Thymus (tissue), 11 donors: ENCODE results near the gene ZNF268. TPM values are rescaled to one million over a fixed set of nuclear protein-coding genes. Genes with fewer than 3 reads are reported as not detected.
"Not testable (repeated sequence)": the region's sequence is repeated elsewhere in the genome, so short reads cannot be mapped to it uniquely, and the experiment has no call there.

Experiments used
- DNase-seq, 9 donors: peaks; one replicate each; pipeline ENCODE4 v3.0.0-alpha.2; 2013; ENCODE audit warnings: low spot score in 9 of 9, low read depth in 6 of 9, missing footprints in 1 of 9
- H3K27ac ChIP-seq, 2 donors: one replicate each; pipeline ENCODE4 v1.5.1; 2013; ENCODE audit warnings: control low read depth in 1 of 2, low read depth in 1 of 2, low read length in 1 of 2, mild to moderate bottlenecking in 1 of 2, moderate library complexity in 1 of 2
- H3K27me3 ChIP-seq, 2 donors: one replicate each; pipeline ENCODE4 v1.5.1; 2013; ENCODE audit warnings: low read length in 1 of 2; ENCODE audit not compliant: control insufficient read depth in 2 of 2, insufficient read depth in 1 of 2
- H3K36me3 ChIP-seq, 2 donors: one replicate each; pipeline ENCODE4 v1.5.1; 2013; ENCODE audit warnings: low read length in 1 of 2, mild to moderate bottlenecking in 1 of 2, moderate library complexity in 1 of 2; ENCODE audit not compliant: control insufficient read depth in 2 of 2, insufficient read depth in 2 of 2
- H3K4me1 ChIP-seq, 2 donors: one replicate each; pipeline ENCODE4 v1.5.1; 2013; ENCODE audit warnings: low read length in 2 of 2; ENCODE audit not compliant: control insufficient read depth in 2 of 2, insufficient read depth in 2 of 2
- H3K4me3 ChIP-seq, 2 donors: one replicate each; pipeline ENCODE4 v1.5.1; 2013; ENCODE audit warnings: low read length in 2 of 2, control low read depth in 1 of 2, mild to moderate bottlenecking in 1 of 2
- H3K9me3 ChIP-seq, 2 donors: one replicate each; pipeline ENCODE4 v1.5.1; 2013; ENCODE audit warnings: low read length in 1 of 2, mild to moderate bottlenecking in 1 of 2; ENCODE audit not compliant: control insufficient read depth in 2 of 2, insufficient read depth in 1 of 2
- WGBS: extraction: QIAGEN DNeasy Blood & Tissue Kit; methylation state at CpG from one replicate; pipeline ENCODE4 v1.1.7; 2013; 5-methylcytosine and 5-hydroxymethylcytosine counted together
- polyA plus RNA-seq: library from polyadenylated mRNA; stranded (reverse); fragments of 200-250 nt; gene quantifications from one replicate; pipeline ENCODE4 v1.2.3, GENCODE V29; 2013
- total RNA-seq: library from RNA; stranded (reverse); fragments of 120-200 nt; gene quantifications from one replicate; pipeline ENCODE4 v1.2.4, GENCODE V29; 2013
- donor health status: healthy.

Gene ZNF268
- total and polyA plus RNA-seq, 2 donors = 6.5 to 17.5 TPM

DNA sequence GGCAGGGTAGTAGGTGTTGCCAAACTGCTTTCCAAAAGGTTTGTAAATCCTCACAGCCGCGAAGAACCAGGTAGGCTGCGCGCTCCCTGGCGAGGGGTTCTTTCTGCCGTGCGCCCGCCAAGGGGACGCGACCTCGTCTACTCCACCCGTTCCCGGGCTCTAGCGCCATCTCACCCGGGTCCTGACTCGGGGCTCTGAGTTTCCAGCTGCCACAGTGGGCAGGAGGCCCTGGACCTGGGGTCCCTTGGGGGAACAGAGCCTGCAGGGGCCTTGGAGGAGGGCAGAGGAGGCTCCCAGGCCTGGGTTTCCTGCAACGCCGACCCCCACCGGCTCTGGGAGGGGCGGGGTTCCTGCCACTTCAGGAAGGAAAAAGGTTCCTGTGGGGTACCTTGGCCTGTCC, 53.7 kb downstream of the ZNF268 start:
- DNase-seq = no peak
- no peaks in the 10 kb centered on the region for H3K27me3 ChIP-seq
- 62% methylated on average over 20 of the region's 20 CpGs for WGBS
- H3K36me3 ChIP-seq = no peaks in the 10 kb centered on the region
- no peak overlapping the region for H3K4me3 ChIP-seq
- no peak overlapping the region for H3K27ac ChIP-seq
- H3K4me1 ChIP-seq = no peaks in the 10 kb centered on the region
- H3K9me3 ChIP-seq = peaks cover 15 to 84% of the 10 kb centered on the region in 2 donors

DNA sequence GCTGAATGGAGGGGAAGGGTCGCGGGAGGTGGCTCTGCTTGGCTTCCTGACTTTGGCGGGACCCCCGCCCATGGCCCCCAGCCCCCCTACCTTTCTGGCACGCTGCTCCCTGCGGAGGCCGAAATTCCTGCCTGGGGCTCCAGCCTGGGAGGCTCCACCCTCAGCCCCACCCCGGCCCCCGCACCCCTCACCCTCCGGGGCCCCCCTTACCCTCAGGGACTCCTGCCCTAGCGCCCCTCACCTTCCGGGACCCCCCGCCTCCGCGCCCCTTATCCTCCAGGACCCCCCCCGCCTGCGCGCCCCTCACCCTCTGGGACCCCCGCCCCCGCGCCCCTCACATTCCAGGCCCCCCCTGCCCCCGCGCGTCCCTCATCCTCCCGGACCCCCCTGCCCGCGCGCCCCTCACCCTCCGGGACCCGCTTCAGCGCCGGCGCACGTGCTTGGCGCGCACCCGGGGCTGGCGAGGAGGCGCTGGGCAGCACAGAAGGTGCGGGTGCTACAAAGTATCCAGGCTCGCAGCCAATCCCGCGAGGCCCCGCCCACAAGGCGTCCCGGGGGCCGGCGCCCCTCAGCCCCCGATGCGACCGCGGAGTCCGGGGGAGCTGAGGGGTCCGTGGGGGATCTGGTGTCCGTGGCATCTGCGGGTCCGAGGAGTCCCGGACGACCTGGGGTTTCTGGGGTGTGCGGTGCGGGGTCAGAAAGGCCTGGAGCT, 54.3 kb downstream of the ZNF268 start, which contains the start of gene ANHX:
Gene ANHX, minus strand, starts transcription at position 477 of the 712 bp plus-strand sequence. CDS start 1,521 bp downstream, outside the sequence.
- Histone ChIP-seq H3K4me3 (no peak within 1 kb of the TSS), H3K4me1 (no peaks in the 10 kb centered on the region), H3K36me3 (no peaks in the 10 kb centered on the region), H3K9me3 (peaks cover 13 to 82% of the 10 kb centered on the region in 2 donors), H3K27me3 (no peaks in the 10 kb centered on the region), H3K27ac (no peak within 1 kb of the TSS)
- 54% methylated on average over 61 of the region's 61 CpGs for WGBS
- DNase-seq = no peak

DNA sequence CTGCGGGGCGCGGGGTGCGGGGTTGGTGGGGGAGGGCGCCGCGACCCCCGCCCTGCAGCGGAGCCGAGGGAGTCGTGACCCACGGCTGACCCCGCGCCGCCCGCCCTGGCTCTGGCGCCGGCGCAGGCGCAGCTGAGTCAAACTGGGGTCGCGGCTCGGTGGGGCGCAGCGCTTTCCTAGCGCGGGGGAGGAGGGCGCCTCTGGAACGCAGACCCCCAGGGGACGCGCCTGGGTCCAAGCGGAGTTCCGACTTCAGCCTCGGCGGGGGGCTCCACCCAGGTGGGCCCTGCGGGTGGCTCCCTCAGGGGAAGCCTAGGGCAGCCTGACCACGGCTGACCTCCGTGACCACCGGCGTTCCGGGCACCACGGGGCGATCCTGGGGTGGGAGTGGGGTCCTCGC, 54.8 kb downstream of the ZNF268 start:
- H3K4me3 ChIP-seq = no peak overlapping the region
- no peak overlapping the region for H3K27ac ChIP-seq
- no peaks in the 10 kb centered on the region for H3K27me3 ChIP-seq
- H3K4me1 ChIP-seq = no peaks in the 10 kb centered on the region
- no peak for DNase-seq
- H3K9me3 ChIP-seq = peaks cover 13 to 77% of the 10 kb centered on the region in 2 donors
- no peaks in the 10 kb centered on the region for H3K36me3 ChIP-seq
- WGBS = 56% methylated on average over 44 of the region's 44 CpGs

DNA sequence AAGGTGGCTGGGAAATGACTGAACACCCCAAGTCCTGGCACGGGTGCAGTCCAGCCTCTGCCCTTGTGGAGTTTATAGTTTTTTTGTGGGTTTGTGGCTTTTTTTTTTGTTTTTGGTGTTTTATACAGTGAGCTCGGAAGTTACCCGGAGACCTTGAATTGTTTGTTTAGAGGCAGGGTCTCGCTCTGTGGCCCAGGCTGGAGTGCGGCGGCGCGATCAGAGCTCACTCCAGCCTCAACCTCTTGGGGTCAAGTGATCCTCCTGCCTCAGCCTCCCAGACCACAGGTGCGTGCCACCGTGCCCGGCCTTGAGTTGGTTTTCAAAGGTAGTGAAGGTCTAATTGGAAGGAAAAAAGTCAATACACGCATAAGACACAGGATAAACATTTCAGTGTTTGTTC, 55.3 kb downstream of the ZNF268 start:
- Histone ChIP-seq H3K27me3 (no peaks in the 10 kb centered on the region), H3K9me3 (peaks cover 13 to 76% of the 10 kb centered on the region in 2 donors), H3K36me3 (no peaks in the 10 kb centered on the region), H3K4me1 (no peaks in the 10 kb centered on the region), H3K4me3 (no peak overlapping the region), H3K27ac (no peak overlapping the region)
- 89% methylated on average over 12 of the region's 12 CpGs for WGBS
- DNase-seq = no peak

DNA sequence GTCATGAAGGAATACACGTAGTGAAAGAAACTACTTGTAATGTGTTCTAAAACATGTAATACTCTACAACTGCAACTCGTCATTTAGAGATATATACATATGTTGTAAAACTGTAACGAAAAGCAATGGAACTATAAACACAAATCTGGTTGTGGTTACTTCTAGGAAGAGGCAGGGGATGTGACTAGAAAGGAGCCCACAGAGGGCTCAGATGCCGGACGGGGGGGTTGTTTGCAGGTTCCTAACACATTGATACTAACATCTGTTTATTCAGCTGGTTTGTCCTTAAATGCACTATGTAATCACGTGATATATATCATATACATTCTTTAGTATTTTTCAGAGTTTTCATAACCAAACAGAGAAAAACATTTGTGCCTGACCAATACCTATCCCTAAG, 70.4 kb downstream of the ZNF268 start:
- no peaks in the 10 kb centered on the region for H3K36me3 ChIP-seq
- no peaks in the 10 kb centered on the region for H3K4me1 ChIP-seq
- H3K9me3 ChIP-seq = peaks cover 0 to 8% of the 10 kb centered on the region in 2 donors
- H3K27ac ChIP-seq = no peak overlapping the region
- no peaks in the 10 kb centered on the region for H3K27me3 ChIP-seq
- no peak for DNase-seq
- 66% methylated on average over 6 of the region's 6 CpGs for WGBS
- no peak overlapping the region for H3K4me3 ChIP-seq

DNA sequence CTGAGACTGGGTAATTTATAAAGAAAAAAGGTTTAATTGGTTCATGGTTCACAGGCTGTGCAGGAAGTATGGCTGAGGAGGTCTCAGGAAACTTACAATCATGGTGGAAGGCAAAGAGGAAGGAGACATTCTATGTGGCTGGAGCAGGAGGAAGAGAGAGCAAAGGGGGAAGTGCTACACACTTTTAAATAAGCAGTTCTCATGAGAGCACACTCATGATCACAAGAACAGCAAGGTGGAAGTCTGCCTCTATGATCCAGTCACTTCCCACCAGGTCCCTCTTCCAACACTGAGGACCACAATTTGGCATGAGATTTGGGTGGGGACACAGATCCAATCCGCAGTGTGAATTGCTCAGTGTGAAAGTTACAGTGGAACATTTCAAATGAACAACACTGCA, 74.5 kb downstream of the ZNF268 start:
- 35% methylated on average over 1 of the region's 1 CpG for WGBS
- H3K36me3 ChIP-seq, H3K27me3 ChIP-seq, H3K27ac ChIP-seq, H3K9me3 ChIP-seq, H3K4me3 ChIP-seq, DNase-seq, H3K4me1 ChIP-seq: not testable (repeated sequence)

DNA sequence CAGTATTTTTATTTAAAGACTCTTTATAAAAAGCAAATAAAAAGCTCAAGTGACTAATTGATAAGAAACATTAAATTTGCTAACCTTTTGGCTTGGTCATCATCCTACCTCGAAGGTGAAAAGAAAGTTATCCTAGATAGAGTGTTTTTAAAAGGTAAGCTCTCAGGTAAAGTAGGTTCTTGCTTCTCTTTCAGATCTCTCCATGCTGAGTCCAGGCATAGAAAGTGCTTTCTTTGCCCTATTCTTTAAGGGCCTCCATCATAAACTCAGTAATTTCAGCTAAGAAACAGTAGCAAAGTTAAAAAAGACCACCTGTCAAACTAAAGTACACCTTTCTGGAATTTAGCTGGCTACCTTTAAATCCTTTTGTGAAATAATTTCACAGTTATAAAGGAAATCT, 75.0 kb downstream of the ZNF268 start:
- H3K27me3 ChIP-seq = no peaks in the 10 kb centered on the region
- 41% methylated on average over 1 of the region's 1 CpG for WGBS
- H3K9me3 ChIP-seq = peaks cover 0 to 8% of the 10 kb centered on the region in 2 donors
- no peak overlapping the region for H3K4me3 ChIP-seq
- H3K27ac ChIP-seq = no peak overlapping the region
- H3K4me1 ChIP-seq = no peaks in the 10 kb centered on the region
- H3K36me3 ChIP-seq = no peaks in the 10 kb centered on the region
- no peak for DNase-seq

DNA sequence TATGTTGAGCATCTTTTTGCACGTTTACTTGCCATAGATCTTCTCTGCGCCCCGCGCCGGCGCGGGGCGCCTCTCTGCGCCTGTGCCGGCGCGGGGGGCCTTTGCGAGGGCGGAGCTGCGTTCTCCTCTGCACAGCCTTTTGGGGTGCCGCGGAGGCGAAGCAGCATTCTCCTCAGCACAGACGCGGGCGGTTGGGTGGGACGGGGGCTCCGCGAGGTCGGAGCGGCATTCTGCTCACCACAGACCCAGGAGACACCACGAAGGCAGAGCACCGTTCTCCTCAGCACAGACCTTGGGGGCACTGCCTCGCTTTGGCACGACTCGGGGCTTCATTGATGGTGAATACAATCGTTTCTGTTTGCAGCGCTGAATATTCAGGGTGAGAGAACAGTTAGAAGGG, 82.9 kb downstream of the ZNF268 start:
- no peak for DNase-seq
- Histone ChIP-seq H3K36me3 (no peaks in the 10 kb centered on the region), H3K9me3 (no peaks in the 10 kb centered on the region), H3K4me1 (no peaks in the 10 kb centered on the region), H3K4me3 (no peak overlapping the region), H3K27me3 (no peaks in the 10 kb centered on the region), H3K27ac (no peak overlapping the region)
- 84% methylated on average over 33 of the region's 33 CpGs for WGBS
